ENCODE data around the gene RBKS. TPM values are rescaled to one million over a fixed set of nuclear protein-coding genes. Genes with fewer than 3 reads are reported as not detected.

RBKS gene
- polyA plus RNA-seq, 1 donor (not counting 4 experiments of a cell fraction or from before 2014, with no cell fraction given): 1.9 TPM

- Histone ChIP-seq H2AFZ (ENCODE audit: control insufficient read depth, low read length) (peak overlapping the region; percentile 32), H3K36me3 (ENCODE audit: control insufficient read depth in 2 of 2, extremely low read depth in 1 of 2, insufficient read depth in 2 of 2, low read length in 2 of 2) (no peaks in the 10 kb centered on the region), H3K9me3 (ENCODE audit: control insufficient read depth, low read depth, low read length) (no peaks in the 10 kb centered on the region), H3K79me2 (ENCODE audit: control insufficient read depth, insufficient read depth, low read length) (no peaks in the 10 kb centered on the region), H3K27me3 (ENCODE audit: control insufficient read depth, extremely low read depth, insufficient read depth, low read length) (no peaks in the 10 kb centered on the region), H3K9ac (ENCODE audit: control insufficient read depth, extremely low read depth, insufficient read depth, low read length) (no peak overlapping the region), H3K4me1 (ENCODE audit: control insufficient read depth, extremely low read depth, insufficient read depth, low read length) (peaks cover 24% of the 10 kb centered on the region), H4K20me1 (ENCODE audit: control insufficient read depth, extremely low read depth, insufficient read depth, low read length) (no peaks in the 10 kb centered on the region), H3K27ac (ENCODE audit: control insufficient read depth, insufficient read depth, low read length) (no peak overlapping the region), H3K9me1 (ENCODE audit: control insufficient read depth, extremely low read depth, insufficient read depth, low read length) (no peaks in the 10 kb centered on the region), H3K4me2 (ENCODE audit: control insufficient read depth, extremely low read depth, insufficient read depth, low read depth, low read length) (peak overlapping the region; percentile 48), H3K4me3 (ENCODE audit: control insufficient read depth in 2 of 3, extremely low read depth in 1 of 3, insufficient read depth in 2 of 3, low read depth in 1 of 3, low read length in 3 of 3) (no peak overlapping the region)
- DNase-seq (ENCODE audit: low read depth, low spot score) (no peak), FAIRE-seq (no peak)
- TF ChIP-seq CTCF (optimal IDR thresholded peaks at IDR 0.05 in 1 of 3, IDR thresholded peaks at IDR 0.05 in 1 of 3, conservative IDR thresholded peaks at IDR 0.05 in 1 of 3; ENCODE audit: extremely low read depth in 1 of 3, insufficient read depth in 2 of 3, low read length in 3 of 3): no peak
- TF ChIP-seq EZH2 (IDR thresholded peaks at IDR 0.05; ENCODE audit: low read length): no peak
- dilution Hi-C loops (cut with MboI; ENCODE audit: extremely low pct_ligation_motif_present, low sequenced_read_pairs): no loop called here
These were observed 24.0 kb upstream of the RBKS start for GRCh38 chr2:27914041-27914804.

- H3K36me3 ChIP-seq (ENCODE audit: control insufficient read depth in 2 of 2, extremely low read depth in 1 of 2, insufficient read depth in 2 of 2, low read length in 2 of 2): no peaks in the 10 kb centered on the region
- H3K79me2 ChIP-seq (ENCODE audit: control insufficient read depth, insufficient read depth, low read length): no peaks in the 10 kb centered on the region
- no peaks in the 10 kb centered on the region for H3K27me3 ChIP-seq (ENCODE audit: control insufficient read depth, extremely low read depth, insufficient read depth, low read length)
- H3K27ac ChIP-seq (ENCODE audit: control insufficient read depth, insufficient read depth, low read length): no peak overlapping the region
- H3K9me3 ChIP-seq (ENCODE audit: control insufficient read depth, low read depth, low read length): no peaks in the 10 kb centered on the region
- H3K9me1 ChIP-seq (ENCODE audit: control insufficient read depth, extremely low read depth, insufficient read depth, low read length): no peaks in the 10 kb centered on the region
- no peak for DNase-seq (ENCODE audit: low read depth, low spot score)
- dilution Hi-C loops (cut with MboI; ENCODE audit: extremely low pct_ligation_motif_present, low sequenced_read_pairs): no loop called here
- no peak for FAIRE-seq
- no peak overlapping the region for H3K4me2 ChIP-seq (ENCODE audit: control insufficient read depth, extremely low read depth, insufficient read depth, low read depth, low read length)
- no peaks in the 10 kb centered on the region for H4K20me1 ChIP-seq (ENCODE audit: control insufficient read depth, extremely low read depth, insufficient read depth, low read length)
- H2AFZ ChIP-seq (ENCODE audit: control insufficient read depth, low read length): no peak overlapping the region
- H3K4me3 ChIP-seq (ENCODE audit: control insufficient read depth in 2 of 3, extremely low read depth in 1 of 3, insufficient read depth in 2 of 3, low read depth in 1 of 3, low read length in 3 of 3): no peak overlapping the region
- H3K9ac ChIP-seq (ENCODE audit: control insufficient read depth, extremely low read depth, insufficient read depth, low read length): no peak overlapping the region
- TF ChIP-seq CTCF (optimal IDR thresholded peaks at IDR 0.05 in 1 of 3, IDR thresholded peaks at IDR 0.05 in 1 of 3, conservative IDR thresholded peaks at IDR 0.05 in 1 of 3; ENCODE audit: extremely low read depth in 1 of 3, insufficient read depth in 2 of 3, low read length in 3 of 3) (no peak), EZH2 (IDR thresholded peaks at IDR 0.05; ENCODE audit: low read length) (no peak)
- H3K4me1 ChIP-seq (ENCODE audit: control insufficient read depth, extremely low read depth, insufficient read depth, low read length): peaks cover 24% of the 10 kb centered on the region
These were observed 22.3 kb upstream of the RBKS start for GRCh38 chr2:27912512-27912911.

Measured in keratinocyte (primary cell).